Measurements from ENCODE around the gene FAAH. TPM values are rescaled to one million over a fixed set of nuclear protein-coding genes. Genes with fewer than 3 reads are reported as not detected.

FAAH gene
- total and polyA plus RNA-seq, 10 of the 15 experiments (the other 5 are each of a cell fraction or from before 2014, with no cell fraction given), result 0.07 to 2.5 (median 0.64) TPM; not detected in 1

- no peak overlapping the region for H3K4me2 ChIP-seq (ENCODE audit: control insufficient read depth, insufficient read depth)
- ATAC-seq (no peak), DNase-seq (ENCODE audit: low read depth, low spot score) (no peak), FAIRE-seq (no peak)
- no peaks in the 10 kb centered on the region for H3K4me1 ChIP-seq (ENCODE audit: control insufficient read depth, insufficient read depth, low read length)
- no peaks in the 10 kb centered on the region; the same call in 2 of the 3 replicates for H3K9me3 ChIP-seq (replicated peaks; ENCODE audit: control insufficient read depth, insufficient read depth, low read length)
- WGBS (ENCODE audit: insufficient coverage, insufficient replicate concordance, low lambda C conversion rate, missing lambda C conversion rate), result 46% methylated on average over 16 of the region's 16 CpGs
- no peak overlapping the region for H3K4me3 ChIP-seq
- no peak overlapping the region for H3K9ac ChIP-seq (ENCODE audit: control insufficient read depth, insufficient read depth, low read length)
- SMC1A ChIA-PET (ENCODE audit: uncharacterized antibody, unreplicated experiment), result no interaction called here
- H3K27me3 ChIP-seq (replicated peaks in 1 of 2; ENCODE audit: control insufficient read depth in 2 of 2, insufficient read depth in 2 of 2, low read length in 1 of 2), result no peaks in the 10 kb centered on the region
- no peaks in the 10 kb centered on the region for H3K36me3 ChIP-seq (ENCODE audit: control insufficient read depth in 2 of 2, insufficient read depth in 2 of 2, low read length in 1 of 2)
- in situ Hi-C loops (cut with MboI), result no loop called here
- RAD21 ChIA-PET (ENCODE audit: unreplicated experiment), result interaction anchor here (0.5 kb wide), 1 partner anchor 167 kb away, joined by 3 read pairs; no protein-coding TSS in a partner anchor
- H4K20me1 ChIP-seq (ENCODE audit: control insufficient read depth, insufficient read depth), result no peaks in the 10 kb centered on the region
- CTCF ChIA-PET, result no interaction called here
- no TSS peak for BruUV-seq (replicated peaks)
- intact Hi-C loops (cut with micrococcal nuclease; ENCODE audit: unreplicated experiment), result no loop called here
- H3K27ac ChIP-seq (ENCODE audit: control insufficient read depth, insufficient read depth), result no peak overlapping the region
- POLR2A ChIA-PET, result no interaction called here
- no peaks in the 10 kb centered on the region for H3K79me2 ChIP-seq (ENCODE audit: control insufficient read depth, insufficient read depth, low read length)
- no peak for TF ChIP-seq ATF2 (IDR thresholded peaks at IDR 0.05; ENCODE audit: low read length)
- no peak for TF ChIP-seq ZZZ3 (IDR thresholded peaks at IDR 0.05; ENCODE audit: control insufficient read depth, insufficient read length, low read depth)
- TF ChIP-seq RUNX3 (IDR thresholded peaks at IDR 0.05; ENCODE audit: low read length), result no peak
- TF ChIP-seq CTCF (IDR thresholded peaks at IDR 0.05 in 2 of 3, conservative IDR thresholded peaks at IDR 0.05 in 1 of 3; ENCODE audit: control insufficient read depth in 2 of 3, extremely low read depth in 1 of 3, insufficient read depth in 1 of 3, low read depth in 3 of 3, low read length in 3 of 3), result peak; percentile 27 to 46 (median 36); a peak in 5 of 6 replicates
- H2AFZ ChIP-seq (ENCODE audit: control insufficient read depth, low read depth, low read length), result no peak overlapping the region
These were observed 17.7 kb downstream of the FAAH start for GRCh38 chr1:46411601-46412341.
